Esophagus (tissue), 2 donors: ENCODE measurements around the gene MSRB3. TPM values are rescaled to one million over a fixed set of nuclear protein-coding genes. Genes with fewer than 3 reads are reported as not detected.

Source experiments
- H3K27ac ChIP-seq, 2 donors: one replicate each; pipeline ENCODE4 v1.5.1; 2013; ENCODE audit warnings: low read depth in 2 of 2, mild to moderate bottlenecking in 2 of 2, inconsistent platforms in 1 of 2, low read length in 1 of 2, moderate library complexity in 1 of 2
- H3K27me3 ChIP-seq, 2 donors: one replicate each; pipeline ENCODE4 v1.6.1; 2013; ENCODE audit warnings: low read length in 2 of 2, control low read depth in 1 of 2, mild to moderate bottlenecking in 1 of 2; ENCODE audit not compliant: insufficient read depth in 2 of 2, control insufficient read depth in 1 of 2
- H3K36me3 ChIP-seq, 2 donors: one replicate each; pipeline ENCODE4 v1.6.1; 2013; ENCODE audit warnings: low read length in 1 of 2; ENCODE audit not compliant: control insufficient read depth in 2 of 2, insufficient read depth in 2 of 2
- H3K4me1 ChIP-seq, 2 donors: one replicate each; pipeline ENCODE4 v1.6.1; 2013; ENCODE audit warnings: low read length in 1 of 2; ENCODE audit not compliant: control insufficient read depth in 2 of 2, insufficient read depth in 2 of 2
- H3K4me3 ChIP-seq, 2 donors: one replicate each; pipeline ENCODE4 v1.5.1; 2013; ENCODE audit warnings: low read length in 2 of 2, mild to moderate bottlenecking in 2 of 2, low read depth in 1 of 2, moderate library complexity in 1 of 2
- H3K9me3 ChIP-seq, 2 donors: one replicate each; pipeline ENCODE4 v1.6.1; 2013; ENCODE audit warnings: mild to moderate bottlenecking in 2 of 2, low read depth in 1 of 2, low read length in 1 of 2, moderate library complexity in 1 of 2; ENCODE audit not compliant: control insufficient read depth in 2 of 2, insufficient read depth in 1 of 2
- WGBS, 2 donors: extraction: QIAGEN DNeasy Blood & Tissue Kit; methylation state at CpG; one replicate each; pipeline ENCODE4 v1.1.7; 2013; 5-methylcytosine and 5-hydroxymethylcytosine counted together
- polyA plus RNA-seq, 2 donors: library from polyadenylated mRNA; stranded (reverse); fragments of 200-250 nt; gene quantifications; one replicate each; pipeline ENCODE4 v1.2.3, GENCODE V29; 2013
- donor health status: healthy with polysubstance abuse.
- donor health status: Bipolar disorder and iron deficiency.

Gene MSRB3
- polyA plus RNA-seq, 2 donors: 5.4 to 14.8 TPM

DNA sequence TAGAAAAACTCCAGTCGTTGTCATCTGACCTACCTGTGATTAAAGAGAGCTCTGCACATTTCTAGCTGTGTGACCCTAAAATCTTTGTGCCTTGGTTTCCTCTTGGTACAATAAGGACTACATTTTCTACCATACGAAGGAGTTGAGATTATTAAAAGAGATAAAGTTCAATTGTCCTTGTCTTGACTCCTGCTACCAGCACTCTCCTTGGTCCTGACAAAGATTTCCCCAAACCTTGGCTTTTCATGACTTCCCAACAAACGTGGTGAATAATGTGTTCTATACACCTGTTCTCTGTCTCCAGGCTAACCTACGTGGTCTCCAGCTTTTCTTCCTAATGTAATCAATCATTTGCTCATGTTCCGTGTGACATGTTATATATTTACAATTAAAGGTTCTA, 223.5 kb downstream of the MSRB3 start:
- 77 to 81% methylated on average over 5 of the region's 5 CpGs for WGBS, 2 donors
- Histone ChIP-seq H3K9me3 (no peaks in the 10 kb centered on the region), H3K4me1 (peaks cover 0 to 5% of the 10 kb centered on the region in 2 donors), H3K36me3 (no peaks in the 10 kb centered on the region), H3K4me3 (no peak overlapping the region), H3K27me3 (no peaks in the 10 kb centered on the region), H3K27ac (no peak overlapping the region)

DNA sequence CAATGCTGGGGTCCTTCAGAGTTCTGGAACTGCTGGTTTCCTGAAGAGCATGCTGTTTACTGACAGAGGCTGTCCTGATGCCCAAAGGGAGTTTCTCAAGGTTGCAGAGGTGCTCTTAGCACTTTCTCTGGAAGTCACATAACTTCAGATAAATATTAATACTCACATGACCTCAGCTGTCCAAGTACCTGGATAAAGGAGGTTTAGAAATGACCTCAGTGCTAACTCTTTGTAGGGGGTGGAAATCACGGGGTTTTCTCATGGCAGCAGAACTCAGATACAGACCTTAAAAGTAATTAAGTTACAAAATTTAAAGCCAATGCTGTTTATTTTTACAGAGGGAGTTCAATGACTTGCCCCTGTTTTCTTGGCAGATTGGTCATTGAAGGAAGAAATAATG, 225.9 kb downstream of the MSRB3 start:
- H3K4me1 ChIP-seq: peaks cover 0 to 5% of the 10 kb centered on the region in 2 donors
- H3K27ac ChIP-seq: no peak overlapping the region
- no peak overlapping the region for H3K4me3 ChIP-seq
- 86 to 90% methylated on average over 1 of the region's 1 CpG for WGBS, 2 donors
- H3K36me3 ChIP-seq: no peaks in the 10 kb centered on the region
- H3K9me3 ChIP-seq: no peaks in the 10 kb centered on the region
- H3K27me3 ChIP-seq: no peaks in the 10 kb centered on the region

DNA sequence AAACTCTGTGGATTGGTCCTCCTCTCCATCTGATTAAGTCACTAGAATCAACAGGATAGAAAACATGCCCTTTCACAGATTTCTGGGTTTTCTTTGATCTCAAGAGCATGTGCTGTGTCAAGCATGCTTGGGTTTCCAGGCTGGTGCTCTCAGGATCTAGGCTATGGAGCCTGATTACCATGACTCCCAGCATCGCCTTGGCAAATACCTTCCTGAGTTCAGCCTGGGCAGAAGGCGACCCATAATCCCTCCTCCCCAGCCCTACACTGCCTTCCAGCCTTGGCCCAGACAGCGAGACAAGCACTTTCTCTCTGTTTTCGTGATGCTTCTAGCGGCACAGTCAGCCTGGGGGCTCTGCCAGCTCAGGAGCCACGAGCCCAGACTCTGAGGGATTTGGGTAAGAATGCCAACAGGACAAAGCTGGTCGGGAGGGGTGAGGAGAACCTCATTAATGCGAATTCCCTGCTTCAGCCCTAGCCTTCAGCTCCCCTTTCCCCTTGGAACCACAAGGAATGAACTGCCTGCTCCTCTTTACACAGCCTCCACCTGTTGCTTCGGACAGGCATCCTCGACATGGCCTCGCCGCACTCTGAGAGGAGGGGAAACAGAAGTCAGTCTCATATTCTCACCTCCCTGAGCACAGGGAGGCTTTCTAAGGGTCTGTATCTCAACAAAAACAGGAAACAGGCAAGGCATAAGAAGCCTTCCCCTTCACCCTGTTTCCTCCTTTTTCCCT, 227.1 kb downstream of the MSRB3 start:
- Histone ChIP-seq H3K27me3 (no peaks in the 10 kb centered on the region), H3K4me3 (no peak overlapping the region), H3K36me3 (no peaks in the 10 kb centered on the region), H3K27ac (no peak overlapping the region), H3K4me1 (peaks cover 0 to 5% of the 10 kb centered on the region in 2 donors), H3K9me3 (no peaks in the 10 kb centered on the region)
- 79 to 87% methylated on average over 12 of the region's 12 CpGs for WGBS, 2 donors

DNA sequence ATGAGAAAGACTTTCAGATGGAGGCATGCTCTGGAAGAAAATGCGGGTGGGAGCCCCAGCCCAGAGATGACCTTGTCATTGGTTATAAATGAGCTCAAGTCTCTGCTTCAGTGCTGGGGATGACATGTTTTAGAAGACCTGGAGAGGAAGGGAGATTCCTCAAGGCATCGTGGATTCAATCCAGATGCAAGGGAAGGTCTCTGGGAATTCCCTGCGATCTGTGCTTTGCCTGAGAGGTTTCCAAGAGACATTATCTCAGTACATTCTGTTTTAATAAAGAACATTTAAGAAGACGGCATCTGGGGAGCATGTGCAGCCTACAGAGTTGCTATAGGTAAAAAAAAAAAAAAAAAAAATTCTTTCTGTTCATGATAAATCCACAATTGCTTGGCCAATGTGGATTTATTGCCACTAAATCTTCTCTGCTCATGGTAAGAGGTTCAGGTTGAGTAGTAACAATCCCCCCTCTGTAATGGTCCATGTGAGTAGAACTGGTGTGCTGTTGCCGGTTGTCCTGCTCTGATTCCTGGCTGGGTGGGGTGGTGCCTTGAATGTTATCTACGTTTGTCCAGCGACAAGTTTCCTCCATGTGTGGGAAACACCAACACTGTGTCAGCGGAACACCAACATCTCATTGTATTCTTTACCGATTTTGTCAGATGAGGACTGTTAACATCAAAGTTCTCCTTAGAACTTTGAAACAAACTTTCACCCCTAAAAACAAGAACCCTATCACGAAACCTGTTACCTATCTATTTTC, 230.0 kb downstream of the MSRB3 start:
- Histone ChIP-seq H3K27ac (no peak overlapping the region), H3K36me3 (no peaks in the 10 kb centered on the region), H3K4me1 (peaks cover 0 to 3% of the 10 kb centered on the region in 2 donors), H3K27me3 (no peaks in the 10 kb centered on the region), H3K9me3 (no peaks in the 10 kb centered on the region), H3K4me3 (no peak overlapping the region)
- 76 to 77% methylated on average over 10 of the region's 10 CpGs for WGBS, 2 donors

DNA sequence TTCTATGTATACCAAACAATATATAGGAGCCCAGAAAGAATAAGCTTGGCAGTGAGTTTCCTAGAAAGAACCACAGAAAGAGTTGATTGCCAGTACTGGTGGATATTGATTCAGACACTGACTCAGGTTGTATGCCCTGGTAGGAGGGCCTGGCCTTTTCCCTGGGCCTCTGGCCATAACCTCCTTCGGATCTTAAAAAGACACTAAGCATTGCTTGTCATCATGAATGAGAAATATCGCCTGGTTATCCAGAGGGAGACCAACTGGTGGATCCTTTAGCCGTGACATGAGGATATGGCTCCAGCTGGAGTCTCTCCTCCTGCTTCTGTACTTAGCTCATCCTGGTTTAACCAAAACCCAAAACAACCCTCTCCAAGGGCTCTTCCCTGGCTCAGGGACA, 231.5 kb downstream of the MSRB3 start:
- Histone ChIP-seq H3K4me3 (no peak overlapping the region), H3K4me1 (peaks cover 0 to 3% of the 10 kb centered on the region in 2 donors), H3K27me3 (no peaks in the 10 kb centered on the region), H3K36me3 (no peaks in the 10 kb centered on the region), H3K27ac (no peak overlapping the region), H3K9me3 (no peaks in the 10 kb centered on the region)
- 77 to 80% methylated on average over 3 of the region's 3 CpGs for WGBS, 2 donors

DNA sequence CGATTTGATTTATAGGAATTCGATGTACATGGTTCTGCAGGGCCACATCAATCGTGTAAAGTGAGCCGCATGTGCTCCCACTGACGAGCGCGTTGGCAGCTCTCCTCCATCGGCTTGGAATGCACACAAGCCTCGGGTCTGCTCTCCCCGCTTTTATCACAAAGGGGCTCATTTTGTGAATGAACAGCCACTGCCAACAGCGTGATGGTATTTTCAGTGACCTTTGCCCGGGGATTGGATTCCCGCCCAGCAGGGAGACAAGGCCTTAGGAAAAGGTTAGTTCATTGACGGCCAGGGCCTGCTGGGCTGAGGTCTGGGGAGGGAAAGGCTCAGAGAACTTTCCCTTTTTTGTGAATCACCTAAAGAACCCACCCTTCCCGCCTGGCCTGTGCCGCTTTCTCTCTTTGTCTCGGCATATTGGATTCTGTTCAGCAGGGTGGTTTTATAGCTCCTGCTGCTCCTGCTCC, 232.1 kb downstream of the MSRB3 start:
- no peaks in the 10 kb centered on the region for H3K9me3 ChIP-seq
- no peaks in the 10 kb centered on the region for H3K27me3 ChIP-seq
- H3K4me1 ChIP-seq: peaks cover 0 to 3% of the 10 kb centered on the region in 2 donors
- no peaks in the 10 kb centered on the region for H3K36me3 ChIP-seq
- H3K4me3 ChIP-seq: no peak overlapping the region
- H3K27ac ChIP-seq: no peak overlapping the region
- WGBS, 2 donors: 37 to 53% methylated on average over 17 of the region's 17 CpGs

DNA sequence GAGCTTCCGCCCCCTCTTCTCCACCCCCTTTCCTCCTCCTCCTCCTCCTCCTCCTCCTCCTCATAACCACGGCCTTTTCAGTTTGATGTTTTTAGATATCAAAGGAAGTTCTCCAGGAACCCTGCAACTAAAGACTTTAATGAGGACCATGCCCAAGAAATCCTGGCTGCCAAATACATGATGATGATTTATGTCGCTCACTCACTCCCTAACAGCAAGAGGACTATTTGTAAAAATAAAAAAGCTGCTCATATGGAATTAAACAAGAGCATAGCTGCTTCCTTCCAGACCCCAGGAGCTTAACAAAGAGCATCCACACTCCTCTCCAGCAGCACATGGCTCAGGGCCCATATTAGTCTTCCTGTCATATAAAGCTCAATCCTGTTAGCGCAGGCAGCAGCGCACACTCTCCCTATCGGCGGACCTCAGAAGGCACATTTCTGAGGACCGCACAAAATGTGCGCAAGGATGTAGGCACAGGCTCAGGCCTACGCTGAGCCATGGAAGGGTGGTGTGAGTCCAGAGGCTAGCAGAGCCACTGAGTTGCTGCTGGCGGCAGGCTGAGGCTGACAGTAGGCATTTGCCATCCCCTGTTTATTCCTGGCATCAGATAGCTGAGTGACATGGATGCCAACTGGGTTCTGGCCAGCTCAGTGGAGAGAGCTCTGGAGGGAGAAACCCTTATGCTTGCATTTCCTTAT, 232.8 kb downstream of the MSRB3 start:
- H3K9me3 ChIP-seq: no peaks in the 10 kb centered on the region
- H3K4me3 ChIP-seq: no peak overlapping the region
- 68 to 75% methylated on average over 11 of the region's 11 CpGs for WGBS, 2 donors
- no peaks in the 10 kb centered on the region for H3K27me3 ChIP-seq
- no peaks in the 10 kb centered on the region for H3K36me3 ChIP-seq
- no peak overlapping the region for H3K27ac ChIP-seq
- H3K4me1 ChIP-seq: peaks cover 0 to 3% of the 10 kb centered on the region in 2 donors

DNA sequence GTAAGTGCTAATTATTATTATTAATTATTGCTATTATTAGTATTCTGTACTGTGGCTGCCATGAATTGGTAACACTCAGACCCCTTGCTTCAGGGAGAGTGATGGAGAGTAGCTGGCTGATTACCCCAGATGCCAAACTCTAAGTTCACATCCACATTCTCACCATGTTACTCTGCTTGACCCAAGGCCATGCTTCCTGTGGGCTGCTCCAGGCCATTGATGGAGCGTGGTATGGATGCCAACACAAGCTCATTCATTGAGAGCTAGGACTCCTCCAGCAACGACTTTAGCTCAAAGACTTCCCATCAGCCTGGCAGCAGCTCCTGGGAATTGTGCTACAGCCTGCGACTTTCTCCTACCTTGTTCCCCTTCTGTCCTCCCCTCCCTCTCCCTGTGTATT, 233.4 kb downstream of the MSRB3 start:
- Histone ChIP-seq H3K4me1 (peaks cover 0 to 3% of the 10 kb centered on the region in 2 donors), H3K36me3 (no peaks in the 10 kb centered on the region), H3K27me3 (no peaks in the 10 kb centered on the region), H3K4me3 (no peak overlapping the region), H3K9me3 (no peaks in the 10 kb centered on the region), H3K27ac (no peak overlapping the region)
- 76 to 78% methylated on average over 3 of the region's 3 CpGs for WGBS, 2 donors
